ENCODE data around the gene C19orf38.

The C19orf38 gene

GRCh38 chr19:10911579-10912363, 63.6 kb downstream of the C19orf38 start:
- DNase-seq (ENCODE audit: low spot score), result no peak

GRCh38 chr19:10912619-10913018, 64.4 kb downstream of the C19orf38 start:
- no peak for DNase-seq (ENCODE audit: low spot score)

- no peak for DNase-seq (ENCODE audit: low spot score)
Observed at GRCh38 chr19:10913716-10914340, 65.6 kb downstream of the C19orf38 start.

GRCh38 chr19:10915130-10916091, 67.2 kb downstream of the C19orf38 start:
- DNase-seq (ENCODE audit: low spot score), result peak; percentile 22

- DNase-seq (ENCODE audit: low spot score), result no peak
Observed at GRCh38 chr19:10916602-10917001, 68.4 kb downstream of the C19orf38 start.

GRCh38 chr19:10918359-10918758, 70.1 kb downstream of the C19orf38 start:
- DNase-seq (ENCODE audit: low spot score), result no peak

All from kidney capillary endothelial cell (primary cell).